CD4-positive, alpha-beta T cell treated with Interleukin-17A for 1 hour (primary cell): Measurements from ENCODE around the gene TXNDC5.
A peak's percentile ranks its signal among the peaks of the same experiment; 100 is the strongest.

Experiments
- DNase-seq: peaks from one replicate; pipeline ENCODE4 v3.0.0-alpha.2; 2020

The TXNDC5 gene

DNA sequence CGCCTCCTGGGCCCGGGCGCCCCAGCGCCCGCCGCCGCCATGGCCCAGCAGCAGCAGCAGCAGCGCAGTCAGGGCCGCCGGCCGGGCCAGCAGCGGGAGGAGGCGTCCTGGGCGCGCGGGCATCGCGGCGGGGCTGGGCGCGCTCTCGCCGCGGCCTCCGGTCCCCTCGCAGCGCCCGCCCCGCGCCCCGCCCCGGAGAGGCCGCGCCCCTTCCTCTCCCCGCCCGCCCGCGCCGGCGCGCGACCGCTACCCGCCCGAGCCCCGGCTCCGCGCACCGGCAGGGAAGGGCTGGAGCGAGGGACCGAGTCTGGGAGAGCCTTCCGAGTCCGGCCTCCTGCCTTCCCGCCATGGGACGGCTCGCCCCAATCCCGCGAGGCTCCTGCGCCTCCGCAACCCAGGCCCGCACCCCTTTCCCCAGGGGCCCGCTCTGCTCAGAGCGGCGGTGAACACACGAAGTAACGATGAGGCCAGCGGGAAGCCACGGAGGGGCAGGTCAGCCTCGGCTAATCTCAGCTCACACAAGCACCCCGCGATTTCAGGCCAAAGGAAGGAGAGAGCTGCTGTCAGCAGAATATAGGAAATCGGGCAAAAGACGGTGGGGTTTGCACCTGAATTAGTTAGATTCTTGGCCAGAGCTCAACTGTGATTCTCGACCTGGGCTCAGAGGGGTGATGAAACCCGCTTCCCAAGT lies at the start of gene TXNDC5:
TSS of gene TXNDC5 (minus strand) at position 135 of the 691 bp plus-strand sequence. CDS start at position 123, 12 bp downstream.
- peak; percentile 66 for DNase-seq

DNA sequence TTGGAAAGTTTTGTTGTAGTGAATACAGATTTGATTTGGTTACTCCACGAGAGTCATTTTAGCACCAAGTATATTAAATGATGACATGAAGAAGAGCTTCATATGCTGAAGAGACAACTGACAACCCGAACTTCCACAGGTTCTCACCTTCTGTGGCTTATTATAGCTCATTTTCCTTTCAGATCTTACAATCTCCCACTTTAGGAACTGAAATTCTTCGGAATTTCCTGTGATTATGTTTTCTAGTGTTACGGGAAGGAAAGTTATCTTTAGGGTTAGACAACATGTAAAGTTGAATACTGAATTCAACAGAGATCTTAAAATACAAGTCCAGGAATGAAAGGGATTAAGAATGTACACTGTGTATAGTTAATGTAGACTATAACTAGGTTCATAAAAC lies 49.6 kb upstream of the TXNDC5 start:
- DNase-seq = no peak

GRCh38 chr6:7959453-7959852 lies 48.9 kb upstream of the TXNDC5 start:
- DNase-seq = no peak

DNA sequence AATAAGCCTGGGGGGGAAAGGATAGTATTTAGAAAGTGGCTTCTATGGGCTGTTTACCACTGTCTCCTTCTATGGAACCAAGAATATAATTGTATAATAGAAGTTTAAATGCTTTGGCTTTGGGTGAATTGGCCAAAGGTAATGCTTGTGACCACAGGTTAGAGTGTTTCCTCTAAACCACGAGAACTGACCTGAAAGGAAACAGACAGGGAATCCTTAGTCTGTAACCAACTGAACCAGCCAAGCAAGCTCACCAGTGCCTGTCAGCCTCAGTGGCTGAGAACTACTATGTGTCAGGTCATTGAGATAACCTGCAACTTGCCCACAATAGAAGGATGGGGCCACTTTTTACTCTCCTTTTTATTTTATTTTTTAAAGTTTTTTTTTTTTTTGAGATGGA lies 47.9 kb upstream of the TXNDC5 start:
- no peak for DNase-seq

GRCh38 chr6:7956257-7956656 lies 45.7 kb upstream of the TXNDC5 start:
- DNase-seq = no peak

GRCh38 chr6:7954477-7955200 lies 44.1 kb upstream of the TXNDC5 start:
- no peak for DNase-seq

DNA sequence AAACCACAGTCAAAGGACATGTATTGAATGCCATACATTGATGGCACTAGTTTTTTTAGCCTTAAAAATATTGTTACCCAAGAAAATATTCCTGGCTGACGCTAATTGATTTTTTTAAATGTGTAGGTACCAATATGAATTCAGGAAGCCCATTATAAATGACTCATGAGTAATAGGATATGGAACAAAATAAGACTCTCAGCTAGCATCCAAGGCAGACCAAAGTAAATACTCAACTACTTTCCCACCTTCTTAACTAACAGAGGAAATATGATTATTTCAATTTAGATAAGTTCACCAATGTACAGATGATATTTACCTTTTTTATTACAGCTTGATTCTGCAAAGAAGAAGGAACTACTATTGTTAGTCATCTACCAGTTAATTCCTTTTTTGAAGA lies 43.2 kb upstream of the TXNDC5 start:
- DNase-seq = no peak

- DNase-seq = no peak
Observed at GRCh38 chr6:7939864-7940228, 29.3 kb upstream of the TXNDC5 start.

DNA sequence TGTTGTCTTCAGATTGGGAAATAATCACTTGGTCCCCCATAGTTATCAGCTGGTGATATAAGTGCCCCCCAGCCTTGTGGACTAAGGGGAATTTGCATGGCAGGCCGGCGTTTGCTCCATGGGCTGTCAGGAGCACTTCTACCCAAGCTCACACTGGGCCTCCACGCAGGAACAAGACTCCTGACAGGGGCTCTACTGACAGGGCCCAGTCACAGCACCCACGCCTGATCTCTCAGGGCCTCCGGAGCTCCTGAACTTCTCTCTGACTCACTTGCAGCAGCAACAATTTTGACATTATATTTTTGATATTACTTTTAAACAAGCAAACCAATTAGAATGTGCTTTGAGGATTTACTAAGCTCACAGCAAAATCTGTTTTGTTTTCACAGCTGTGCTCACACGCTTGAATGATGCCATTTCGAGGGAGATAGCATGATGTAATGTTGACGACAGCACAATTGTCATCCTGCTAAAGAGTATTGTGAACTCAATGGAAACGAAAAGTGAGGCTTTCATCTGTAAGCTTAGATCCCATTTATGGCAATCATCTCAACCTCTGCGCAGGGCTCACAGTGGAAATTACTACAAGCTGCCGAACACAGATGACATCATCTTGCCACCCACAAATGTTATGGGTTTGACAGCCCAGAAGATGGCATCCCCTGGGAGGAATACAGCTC lies 28.7 kb upstream of the TXNDC5 start:
- no peak for DNase-seq

DNA sequence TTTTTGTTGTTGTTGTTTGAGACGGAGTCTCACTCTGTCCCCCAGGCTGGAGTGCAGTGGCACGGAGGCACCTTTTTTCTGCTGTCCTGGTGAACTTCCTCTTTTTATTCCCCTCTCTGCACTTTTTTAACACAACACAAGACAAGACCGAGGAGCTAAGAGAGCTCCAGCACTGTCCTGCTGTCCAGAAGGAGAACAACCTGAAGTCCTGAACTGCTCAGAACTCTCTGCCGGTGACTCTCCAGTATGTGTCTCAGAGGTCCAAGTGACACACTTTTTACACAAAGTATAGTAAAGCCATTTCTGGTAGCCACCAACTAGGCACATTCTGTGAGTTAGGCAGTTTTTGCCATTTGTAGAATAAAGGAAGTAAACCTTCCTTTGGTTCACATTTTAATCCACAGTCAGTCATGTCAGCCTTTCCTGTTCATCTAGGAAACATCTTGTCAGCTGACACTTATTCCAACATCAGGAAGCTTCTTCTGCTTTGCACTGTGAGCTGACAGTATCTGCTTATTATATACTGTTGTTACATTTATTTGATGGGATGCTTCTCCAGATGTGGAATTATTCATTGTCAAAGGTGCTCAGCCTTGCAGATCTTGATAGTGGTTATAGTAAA lies 28.1 kb upstream of the TXNDC5 start:
- DNase-seq = no peak

DNA sequence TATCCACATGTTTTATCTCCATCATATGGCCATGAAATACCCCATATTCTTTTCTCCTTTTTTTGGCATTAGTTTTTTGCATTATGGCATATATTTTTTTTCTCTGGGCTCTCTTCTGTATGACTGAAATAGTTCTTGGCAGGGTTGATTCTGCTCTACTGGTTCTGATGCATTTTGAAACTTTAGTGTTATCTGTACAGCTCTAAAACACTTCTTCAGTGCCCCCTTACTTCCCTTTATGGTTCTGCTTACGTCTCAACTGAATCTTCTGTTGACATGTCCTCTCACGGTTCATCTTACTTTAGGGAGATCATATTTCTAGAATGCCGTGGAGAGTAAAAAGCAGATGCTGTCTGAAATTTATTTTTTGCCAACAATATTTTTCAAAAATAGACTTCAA lies 23.2 kb upstream of the TXNDC5 start:
- DNase-seq = no peak

GRCh38 chr6:7932625-7933024 lies 22.0 kb upstream of the TXNDC5 start:
- no peak for DNase-seq

- no peak for DNase-seq
Observed at GRCh38 chr6:7924867-7925266, 14.3 kb upstream of the TXNDC5 start.

GRCh38 chr6:7922596-7922995 lies 12.0 kb upstream of the TXNDC5 start:
- no peak for DNase-seq

GRCh38 chr6:7921632-7922092 lies 11.1 kb upstream of the TXNDC5 start:
- DNase-seq = no peak

DNA sequence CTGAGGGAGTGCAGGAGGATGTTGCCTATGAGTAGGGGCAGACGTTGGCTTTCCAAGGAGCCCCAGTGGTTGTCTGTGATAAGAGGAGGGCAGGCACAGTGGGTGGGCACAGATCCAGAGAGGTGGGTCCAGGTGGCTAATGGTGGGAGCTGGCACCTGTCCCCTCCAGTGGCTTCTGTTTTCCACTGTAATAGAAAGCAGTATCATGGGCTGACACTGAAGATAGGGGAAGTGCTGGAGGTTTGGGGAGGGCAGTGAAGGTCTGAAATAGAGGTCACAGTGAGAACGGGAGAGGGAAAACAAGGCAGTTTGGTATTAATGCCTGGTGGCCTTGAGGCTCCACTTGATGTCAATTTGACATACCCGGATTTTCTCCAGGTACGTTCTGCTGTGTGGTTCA lies 10.5 kb upstream of the TXNDC5 start:
- no peak for DNase-seq

DNA sequence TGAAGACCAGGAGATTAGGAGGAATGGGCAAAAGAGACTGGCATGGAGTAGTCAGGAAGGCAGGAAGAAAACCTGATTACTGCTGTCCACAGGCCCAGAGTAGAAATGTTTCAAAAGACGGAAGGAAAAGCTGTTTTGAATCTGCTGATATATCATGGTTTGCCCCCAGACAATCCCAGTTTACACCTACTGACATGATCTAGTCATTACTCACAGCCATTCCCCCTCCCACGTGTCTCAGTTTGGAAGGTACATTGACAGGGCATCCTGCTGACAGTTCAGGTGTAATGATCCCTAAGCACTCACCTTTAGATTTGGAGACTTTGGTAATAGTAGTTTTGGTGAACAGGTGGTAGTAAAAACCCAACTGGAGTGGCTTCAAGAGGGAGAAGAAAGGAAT lies 9.8 kb upstream of the TXNDC5 start:
- no peak for DNase-seq

DNA sequence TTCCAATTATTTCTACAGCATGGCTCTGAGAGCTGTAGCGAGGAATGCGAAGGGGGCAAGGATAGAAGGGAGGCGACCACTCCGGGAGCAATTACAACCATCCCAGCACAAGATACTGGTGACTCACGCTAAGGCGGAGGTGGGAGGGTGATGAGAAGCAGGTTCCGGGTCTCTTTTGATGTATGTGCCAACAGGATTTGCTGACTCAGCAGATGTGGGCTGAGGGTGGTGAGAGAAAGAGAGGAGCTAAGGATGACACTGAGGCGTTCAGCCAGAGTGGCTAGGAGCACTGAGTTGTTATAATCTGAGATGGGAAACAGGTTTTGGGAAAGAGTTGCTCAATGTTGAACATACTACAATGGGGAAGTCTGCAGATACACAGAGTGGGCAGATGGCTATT lies 9.3 kb upstream of the TXNDC5 start:
- no peak for DNase-seq

- no peak for DNase-seq
Observed at GRCh38 chr6:7918403-7918802, 7.8 kb upstream of the TXNDC5 start.

GRCh38 chr6:7917729-7918128 lies 7.1 kb upstream of the TXNDC5 start:
- DNase-seq = no peak

GRCh38 chr6:7916959-7917358 lies 6.4 kb upstream of the TXNDC5 start:
- DNase-seq = no peak

DNA sequence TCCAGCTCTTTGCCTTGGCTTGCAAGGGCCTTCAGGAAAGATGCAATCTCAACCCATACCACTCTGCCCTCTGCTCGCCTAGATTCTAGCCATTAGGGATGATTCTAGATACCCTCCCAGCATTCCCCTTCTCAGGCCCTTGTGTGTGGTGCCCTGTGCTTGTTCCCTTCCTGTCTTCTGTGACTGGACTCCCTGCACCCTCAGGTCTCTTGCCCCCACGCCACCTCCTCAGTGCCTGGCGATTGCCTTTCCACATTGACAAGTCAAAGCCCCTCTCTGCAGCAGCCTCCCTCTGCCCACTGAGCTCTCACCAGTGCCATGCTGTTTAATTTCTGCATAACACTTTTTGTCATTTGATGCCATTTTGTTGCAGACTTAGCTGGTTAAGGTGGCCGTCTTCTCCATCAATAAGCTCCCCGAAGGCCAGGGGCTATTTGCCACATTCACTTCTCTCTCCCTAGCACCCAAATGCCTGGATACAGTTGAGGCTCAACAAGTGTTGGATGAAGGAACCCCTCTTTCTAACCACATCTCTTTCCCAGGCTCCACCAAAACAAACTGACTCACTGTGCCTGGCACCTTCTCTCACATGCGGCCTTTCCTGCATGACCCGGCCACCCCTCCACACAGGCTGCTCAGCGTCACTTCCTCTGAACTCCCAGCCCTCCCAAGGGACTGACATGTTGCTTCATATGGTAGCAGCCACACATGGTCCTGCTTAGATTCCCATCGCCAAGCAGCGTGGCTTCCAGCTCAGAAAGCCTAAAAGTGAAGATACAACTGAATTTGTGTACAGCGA lies 4.6 kb upstream of the TXNDC5 start:
- DNase-seq = no peak

GRCh38 chr6:7914311-7914710 lies 3.7 kb upstream of the TXNDC5 start:
- DNase-seq = no peak
